Trophoblast cell (in vitro differentiated cells and primary cell): ENCODE measurements around the gene GIN1.

Source experiments
- DNase-seq, 2 donors: peaks; one replicate each; pipeline ENCODE4 v3.0.0-alpha.2; 2016
- H2AFZ ChIP-seq: 2 replicates; pipeline ENCODE4 v1.6.1; 2013; ENCODE audit warnings: low read length, moderate library complexity, mild to moderate bottlenecking; ENCODE audit not compliant: insufficient read depth, poor library complexity
- H2AK5ac ChIP-seq: 2 replicates; pipeline ENCODE4 v1.6.1; 2013; ENCODE audit warnings: mild to moderate bottlenecking, low read length
- H2BK120ac ChIP-seq: 2 replicates; pipeline ENCODE4 v1.6.1; 2013; ENCODE audit warnings: low read length, mild to moderate bottlenecking, moderate library complexity; ENCODE audit not compliant: insufficient read depth, poor library complexity
- H2BK12ac ChIP-seq: 2 replicates; pipeline ENCODE4 v1.6.1; 2013; ENCODE audit warnings: mild to moderate bottlenecking, low read length, moderate library complexity
- H2BK5ac ChIP-seq: 2 replicates; pipeline ENCODE4 v1.6.1; 2013; ENCODE audit warnings: low read length, low read depth, moderate library complexity, mild to moderate bottlenecking; ENCODE audit not compliant: poor library complexity
- H3K14ac ChIP-seq: 2 replicates; pipeline ENCODE4 v1.6.1; 2013; ENCODE audit warnings: mild to moderate bottlenecking, low read length
- H3K18ac ChIP-seq: 2 replicates; pipeline ENCODE4 v1.6.1; 2013; ENCODE audit warnings: mild to moderate bottlenecking, low read length
- H3K23ac ChIP-seq: 2 replicates; pipeline ENCODE4 v1.6.1; 2013; ENCODE audit warnings: low read length
- H3K27ac ChIP-seq: 2 replicates; pipeline ENCODE4 v1.5.1; 2013; ENCODE audit warnings: low read depth, mild to moderate bottlenecking, inconsistent platforms, low read length, moderate library complexity
- H3K27me3 ChIP-seq: 2 replicates; pipeline ENCODE4 v1.6.1; 2013; ENCODE audit warnings: inconsistent platforms, mild to moderate bottlenecking, low read length, moderate library complexity; ENCODE audit not compliant: insufficient read depth
- H3K36me3 ChIP-seq, 2 experiments: 1 replicate in 1 of 2; 2 replicates in 1 of 2; pipeline ENCODE4 v1.6.1; 2013; ENCODE audit warnings: low read length in 2 of 2, mild to moderate bottlenecking in 2 of 2, moderate library complexity in 1 of 2; ENCODE audit not compliant: insufficient read depth in 2 of 2, control insufficient read depth in 1 of 2
- H3K4ac ChIP-seq: 2 replicates; pipeline ENCODE4 v1.6.1; 2013; ENCODE audit warnings: low read depth, mild to moderate bottlenecking, low read length, moderate library complexity
- H3K4me1 ChIP-seq, 2 experiments: 1 replicate in 1 of 2; 2 replicates in 1 of 2; pipeline ENCODE4 v1.6.1; 2013; ENCODE audit warnings: low read length in 2 of 2, mild to moderate bottlenecking in 2 of 2, moderate library complexity in 1 of 2; ENCODE audit not compliant: insufficient read depth in 2 of 2, control insufficient read depth in 1 of 2
- H3K4me2 ChIP-seq: 2 replicates; pipeline ENCODE4 v1.6.1; 2013; ENCODE audit warnings: inconsistent platforms, mild to moderate bottlenecking, low read length, moderate library complexity
- H3K4me3 ChIP-seq: 2 replicates; pipeline ENCODE4 v1.5.1; 2013; ENCODE audit warnings: mild to moderate bottlenecking, low read depth, low read length, inconsistent platforms
- H3K79me1 ChIP-seq: one replicate; pipeline ENCODE4 v1.6.1; 2013; ENCODE audit warnings: low read length
- H3K79me2 ChIP-seq: 2 replicates; pipeline ENCODE4 v1.6.1; 2013; ENCODE audit warnings: low read length, mild to moderate bottlenecking; ENCODE audit not compliant: control insufficient read depth, insufficient read depth, poor library complexity
- H3K9ac ChIP-seq: 2 replicates; pipeline ENCODE4 v1.6.1; 2013; ENCODE audit warnings: mild to moderate bottlenecking, low read length
- H3K9me3 ChIP-seq: 2 replicates; pipeline ENCODE4 v1.6.1; 2013; ENCODE audit warnings: low read depth, mild to moderate bottlenecking, control low read depth, inconsistent platforms, low read length; ENCODE audit not compliant: insufficient read depth
- H4K12ac ChIP-seq: 2 replicates; pipeline ENCODE4 v1.6.1; 2013; ENCODE audit warnings: low read depth, mild to moderate bottlenecking, low read length, moderate library complexity
- H4K8ac ChIP-seq: 2 replicates; pipeline ENCODE4 v1.6.1; 2013; ENCODE audit warnings: low read depth, mild to moderate bottlenecking, low read length, moderate library complexity
- H4K91ac ChIP-seq: one replicate; pipeline ENCODE4 v1.6.1; 2013; ENCODE audit warnings: low read depth, mild to moderate bottlenecking, low read length, moderate library complexity
- WGBS: extraction: QIAGEN DNeasy Blood & Tissue Kit; methylation state at CpG from one replicate; pipeline ENCODE4 v1.1.7; 2013; ENCODE audit warnings: missing lambda C conversion rate; ENCODE audit not compliant: insufficient read length, insufficient coverage; ENCODE audit errors: extremely low coverage; 5-methylcytosine and 5-hydroxymethylcytosine counted together

GIN1 gene

DNA sequence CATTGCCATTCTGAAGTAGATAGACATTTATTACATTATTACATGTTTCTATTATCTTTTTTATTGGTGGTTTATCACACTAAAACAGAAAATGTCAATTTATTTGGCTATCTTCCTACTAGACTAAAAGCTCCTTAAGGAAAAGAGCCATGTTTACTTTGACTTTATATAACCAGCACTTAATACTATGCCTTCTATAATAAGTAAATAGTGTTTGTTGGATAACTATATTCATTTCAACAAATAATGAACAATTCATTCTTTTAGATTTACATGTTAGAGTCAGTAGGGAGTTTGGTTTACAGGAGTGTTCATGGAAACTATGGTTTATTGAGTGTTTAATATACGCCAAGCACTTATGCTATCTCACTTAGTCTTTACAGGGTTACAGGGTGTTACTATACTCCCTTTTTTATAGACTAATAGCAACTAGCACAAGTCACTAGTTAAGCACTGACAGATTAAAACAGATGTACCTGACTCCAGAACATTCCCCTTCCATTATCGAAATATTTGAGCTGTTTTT, 7.4 kb upstream of the GIN1 start:
- no peaks in the 10 kb centered on the region for H3K9me3 ChIP-seq
- peaks cover 0 to 2% of the 10 kb centered on the region in 2 experiments for H3K4me1 ChIP-seq
- H4K91ac ChIP-seq, result no peak overlapping the region
- no peak overlapping the region for H3K18ac ChIP-seq
- DNase-seq, result no peak
- no peak overlapping the region for H3K4me2 ChIP-seq
- no peak overlapping the region for H2AK5ac ChIP-seq
- no peaks in the 10 kb centered on the region for H3K79me2 ChIP-seq
- H2AFZ ChIP-seq, result no peak overlapping the region
- H4K8ac ChIP-seq, result no peak overlapping the region
- no peaks in the 10 kb centered on the region for H3K27me3 ChIP-seq
- H2BK5ac ChIP-seq, result no peak overlapping the region
- no peak overlapping the region for H3K4me3 ChIP-seq
- H2BK120ac ChIP-seq, result no peak overlapping the region
- H2BK12ac ChIP-seq, result no peak overlapping the region
- H3K36me3 ChIP-seq, result peaks cover 0 to 2% of the 10 kb centered on the region in 2 experiments
- no peak overlapping the region for H3K9ac ChIP-seq
- H3K4ac ChIP-seq, result no peak overlapping the region
- no peak overlapping the region for H3K27ac ChIP-seq
- H3K23ac ChIP-seq, result no peak overlapping the region
- H3K14ac ChIP-seq, result no peak overlapping the region
- H4K12ac ChIP-seq, result no peak overlapping the region
- WGBS, result no CpG with 5 or more reads among the region's 2 CpGs
- H3K79me1 ChIP-seq, result no peaks in the 10 kb centered on the region

GRCh38 chr5:103126557-103126956, 6.6 kb upstream of the GIN1 start:
- H2AFZ ChIP-seq, result no peak overlapping the region
- H3K4me3 ChIP-seq, result no peak overlapping the region
- H3K9ac ChIP-seq, result no peak overlapping the region
- no peak for DNase-seq
- H3K23ac ChIP-seq, result no peak overlapping the region
- peaks cover 0 to 2% of the 10 kb centered on the region in 2 experiments for H3K4me1 ChIP-seq
- no peaks in the 10 kb centered on the region for H3K79me1 ChIP-seq
- no peak overlapping the region for H4K91ac ChIP-seq
- H3K36me3 ChIP-seq, result no peaks in the 10 kb centered on the region
- H2BK5ac ChIP-seq, result no peak overlapping the region
- no peak overlapping the region for H4K12ac ChIP-seq
- H3K27me3 ChIP-seq, result no peaks in the 10 kb centered on the region
- H3K4ac ChIP-seq, result no peak overlapping the region
- H3K18ac ChIP-seq, result no peak overlapping the region
- WGBS, result no CpG with 5 or more reads among the region's 5 CpGs
- H2BK12ac ChIP-seq, result no peak overlapping the region
- no peak overlapping the region for H2AK5ac ChIP-seq
- H3K4me2 ChIP-seq, result no peak overlapping the region
- no peaks in the 10 kb centered on the region for H3K79me2 ChIP-seq
- H4K8ac ChIP-seq, result no peak overlapping the region
- H2BK120ac ChIP-seq, result no peak overlapping the region
- no peak overlapping the region for H3K14ac ChIP-seq
- H3K27ac ChIP-seq, result no peak overlapping the region
- no peaks in the 10 kb centered on the region for H3K9me3 ChIP-seq

- Histone ChIP-seq H3K27me3 (no peaks in the 10 kb centered on the region), H3K4me3 (no peak overlapping the region), H4K12ac (no peak overlapping the region), H2BK12ac (no peak overlapping the region), H3K4ac (no peak overlapping the region), H4K8ac (no peak overlapping the region), H2AK5ac (no peak overlapping the region), H3K36me3 (no peaks in the 10 kb centered on the region), H3K4me2 (no peak overlapping the region), H3K27ac (no peak overlapping the region), H3K9me3 (no peaks in the 10 kb centered on the region), H4K91ac (no peak overlapping the region), H3K23ac (no peak overlapping the region), H3K4me1 (peaks cover 0 to 2% of the 10 kb centered on the region in 2 experiments), H3K14ac (no peak overlapping the region), H3K18ac (no peak overlapping the region), H3K79me2 (peaks cover 11% of the 10 kb centered on the region), H2BK120ac (no peak overlapping the region), H3K79me1 (peaks cover 9% of the 10 kb centered on the region), H2AFZ (no peak overlapping the region), H3K9ac (no peak overlapping the region), H2BK5ac (no peak overlapping the region)
- no CpG with 5 or more reads among the region's 3 CpGs for WGBS
- DNase-seq, result no peak
Observed at GRCh38 chr5:103122242-103122641, 2.3 kb upstream of the GIN1 start.

DNA sequence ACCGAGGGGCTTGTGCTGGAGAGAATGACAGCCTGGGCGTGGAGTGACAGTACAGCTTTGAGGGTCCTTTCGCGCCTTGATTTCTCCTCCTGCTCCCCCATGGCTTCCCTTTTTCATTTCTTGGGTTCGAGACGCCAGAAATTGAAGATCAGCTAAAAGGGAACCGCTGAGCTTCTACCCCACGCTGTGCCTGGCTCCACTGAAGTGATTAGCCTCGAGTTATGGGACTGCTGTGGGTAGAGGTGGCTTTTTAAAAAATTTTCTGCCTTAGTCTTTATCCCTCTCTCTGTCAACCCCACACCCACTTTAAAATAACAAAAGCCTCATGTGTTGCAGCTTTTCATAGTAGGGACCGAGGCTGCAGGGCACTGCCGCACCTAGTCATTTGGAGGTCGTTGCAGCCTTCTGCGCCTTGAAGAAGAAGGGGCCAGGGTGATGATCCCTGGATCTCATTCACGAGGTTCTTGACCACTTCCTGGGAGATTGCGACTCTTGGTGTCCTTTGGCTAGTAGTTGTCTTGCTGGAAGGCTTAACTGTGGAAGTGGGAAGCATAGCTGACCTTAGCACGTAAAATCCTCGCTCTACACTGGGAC, 766 bp upstream of the GIN1 start:
- Histone ChIP-seq H2BK120ac (peak overlapping the region; percentile 3), H3K23ac (peak overlapping the region; percentile 55), H2BK5ac (no peak overlapping the region), H2AFZ (peak overlapping the region; percentile 84), H4K12ac (no peak overlapping the region), H3K4ac (peak overlapping the region; percentile 63), H3K18ac (peak overlapping the region; percentile 49), H3K4me2 (peak overlapping the region; percentile 95), H3K36me3 (no peaks in the 10 kb centered on the region), H3K4me1 (peaks cover 0 to 2% of the 10 kb centered on the region in 2 experiments), H4K8ac (peak overlapping the region; percentile 69), H2BK12ac (no peak overlapping the region), H3K27me3 (no peaks in the 10 kb centered on the region), H4K91ac (peak overlapping the region; percentile 47), H3K27ac (peak overlapping the region; percentile 5), H3K79me2 (peaks cover 11% of the 10 kb centered on the region), H3K9ac (peak overlapping the region; percentile 79), H3K9me3 (no peaks in the 10 kb centered on the region), H3K79me1 (peaks cover 9% of the 10 kb centered on the region), H2AK5ac (peak overlapping the region; percentile 74), H3K14ac (peak overlapping the region; percentile 67), H3K4me3 (peak overlapping the region; percentile 95)
- peak in 1 of 2 donors; percentile 15 for DNase-seq
- WGBS, result no CpG with 5 or more reads among the region's 17 CpGs
